SK-N-SH (cell line): ENCODE measurements around the gene CBR4. TPM values are rescaled to one million over a fixed set of nuclear protein-coding genes. Genes with fewer than 3 reads are reported as not detected.

Experiments used
- CTCF ChIA-PET: fragments of 300-600, 350-600 bp; formaldehyde crosslinking; extraction: SDS; loops from one replicate; lab custom pipeline; 2021; lab: Yijun Ruan, JAX
- POLR2A ChIA-PET: fragments of 350-600 bp; sonication (Branson Sonifier 250); formaldehyde crosslinking; extraction: SDS; loops from one replicate; lab custom pipeline; 2020; ENCODE audit warnings: antibody characterized with exemption, inconsistent platforms; lab: Yijun Ruan, JAX
- DNase-seq: peaks from one replicate; pipeline ENCODE4 v3.0.0; 2012
- H2AFZ ChIP-seq: fragments of 200-600 bp; sonication (generic); 2 replicates; pipeline ENCODE4 v1.8.1; 2016; ENCODE audit warnings: antibody characterized with exemption, mild to moderate bottlenecking, low read depth
- H3F3A ChIP-seq: fragments of 200-600 bp; sonication (generic); replicated peaks from 2 replicates; pipeline ENCODE3; 2016; ENCODE audit warnings: antibody characterized with exemption, mild to moderate bottlenecking; ENCODE audit not compliant: insufficient read depth
- H3K27ac ChIP-seq, 2 experiments: fragments of 200-500 bp in 1 of 2; fragments of 200-600 bp in 1 of 2; sonication (Bioruptor generic) in 1 of 2; sonication (generic), shearing (Covaris generic) in 1 of 2; 2 replicates each; pipeline versions ENCODE4 v1.5.1 to v1.6.1; 2014 to 2016; ENCODE audit warnings: low read depth in 2 of 2, inconsistent platforms in 1 of 2, low read length in 1 of 2, mild to moderate bottlenecking in 1 of 2, mixed read lengths in 1 of 2
- H3K27me3 ChIP-seq: fragments of 200-600 bp; sonication (generic), shearing (Covaris generic); 2 replicates; pipeline ENCODE4 v1.6.1; 2016; ENCODE audit warnings: mixed run types; ENCODE audit not compliant: insufficient read depth
- H3K36me3 ChIP-seq, 2 experiments: fragments of 200-500 bp in 1 of 2; fragments of 200-600 bp in 1 of 2; sonication (Bioruptor generic) in 1 of 2; sonication (generic) in 1 of 2; replicated peaks in 1 of 2; 2 replicates each; pipeline versions ENCODE3 to v1.5.1; 2014 to 2016; ENCODE audit warnings: low read length in 1 of 2, mild to moderate bottlenecking in 1 of 2; ENCODE audit not compliant: insufficient read depth in 2 of 2, control insufficient read depth in 1 of 2
- H3K4me1 ChIP-seq, 2 experiments: fragments of 200-500 bp in 1 of 2; fragments of 200-600 bp in 1 of 2; sonication (Bioruptor generic) in 1 of 2; sonication (generic), shearing (Covaris generic) in 1 of 2; 2 replicates each; pipeline versions ENCODE4 v1.5.1 to v1.6.1; 2014 to 2016; ENCODE audit warnings: low read depth in 1 of 2, low read length in 1 of 2, mixed run types in 1 of 2; ENCODE audit not compliant: insufficient read depth in 2 of 2, control insufficient read depth in 1 of 2
- H3K4me2 ChIP-seq: fragments of 200-600 bp; sonication (generic), shearing (Covaris generic); 2 replicates; pipeline ENCODE4 v1.6.1; 2017; ENCODE audit warnings: mixed run types
- H3K4me3 ChIP-seq, 2 experiments: fragments of 200-500 bp in 1 of 2; fragments of 200-600 bp in 1 of 2; sonication (Bioruptor generic) in 1 of 2; sonication (generic), shearing (Covaris generic) in 1 of 2; 2 replicates each; pipeline versions ENCODE4 v1.5.1 to v1.8.1; 2014 to 2016; ENCODE audit warnings: low read depth in 2 of 2, inconsistent platforms in 1 of 2, low read length in 1 of 2, mild to moderate bottlenecking in 1 of 2, mixed read lengths in 1 of 2, moderate library complexity in 1 of 2
- H3K79me2 ChIP-seq: fragments of 200-600 bp; sonication (generic); 2 replicates; pipeline ENCODE4 v1.8.1; 2017; ENCODE audit warnings: mild to moderate bottlenecking; ENCODE audit not compliant: insufficient read depth
- H3K9ac ChIP-seq: fragments of 200-600 bp; sonication (generic); 2 replicates; pipeline ENCODE4 v1.6.1; 2017; ENCODE audit warnings: mixed run types
- H3K9me2 ChIP-seq: fragments of 200-600 bp; sonication (generic); 2 replicates; pipeline ENCODE4 v1.6.1; 2017; ENCODE audit warnings: mixed run types
- H3K9me3 ChIP-seq: fragments of 200-600 bp; sonication (generic); 2 replicates; pipeline ENCODE4 v1.6.1; 2017; ENCODE audit warnings: mixed run types, mild to moderate bottlenecking, moderate library complexity
- H4K20me1 ChIP-seq: fragments of 200-600 bp; sonication (generic); 2 replicates; pipeline ENCODE4 v1.6.1; 2017; ENCODE audit warnings: mild to moderate bottlenecking, mixed run types; ENCODE audit not compliant: insufficient read depth
- CHD2 ChIP-seq: fragments of 150-350 bp; IDR thresholded peaks from 2 replicates; pipeline ENCODE4 v1.6.1; 2018; ENCODE audit warnings: low read length; ENCODE audit not compliant: partially characterized antibody
- ELF1 ChIP-seq: IDR thresholded peaks from 2 replicates; pipeline ENCODE4 v1.4.0; 2012
- EZH2phosphoT487 ChIP-seq: fragments of 200-600 bp; sonication (generic); IDR thresholded peaks from 2 replicates; pipeline ENCODE4 v1.6.1; 2017; ENCODE audit warnings: low read depth, mixed run types, mild to moderate bottlenecking, antibody characterized with exemption, moderate library complexity, borderline replicate concordance
- FOSL2 ChIP-seq: IDR thresholded peaks from 2 replicates; pipeline ENCODE4 v1.4.0; 2012; ENCODE audit warnings: low read depth, mild to moderate bottlenecking, moderate library complexity, borderline replicate concordance
- FOXJ3 ChIP-seq: sonication (generic); formaldehyde crosslinking; IDR thresholded peaks from 2 replicates; pipeline ENCODE4 v1.5.1; 2020; ENCODE audit warnings: mild to moderate bottlenecking, missing genetic modification reagents
- FOXM1 ChIP-seq: IDR thresholded peaks from 2 replicates; pipeline ENCODE4 v1.4.0; 2012; ENCODE audit warnings: low read depth, mild to moderate bottlenecking
- GABPA ChIP-seq: IDR thresholded peaks from 2 replicates; pipeline ENCODE4 v1.4.0; 2012; ENCODE audit warnings: low read depth, mild to moderate bottlenecking
- GATA2 ChIP-seq: sonication (generic); formaldehyde crosslinking; IDR thresholded peaks from 2 replicates; pipeline ENCODE4 v1.5.0; 2020; ENCODE audit warnings: mild to moderate bottlenecking, missing genetic modification reagents
- JUND ChIP-seq: IDR thresholded peaks from 2 replicates; pipeline ENCODE4 v1.4.0; 2012
- MAX ChIP-seq: IDR thresholded peaks from 2 replicates; pipeline ENCODE4 v1.4.0; 2012; ENCODE audit warnings: low read depth
- MEF2A ChIP-seq: IDR thresholded peaks from 2 replicates; pipeline ENCODE4 v1.4.0; 2012; ENCODE audit warnings: low read depth, borderline replicate concordance
- MXI1 ChIP-seq: IDR thresholded peaks from 2 replicates; pipeline ENCODE4 v1.6.1; 2012; ENCODE audit warnings: mild to moderate bottlenecking, low read depth, low read length, improper control_type of control experiment
- NFIC ChIP-seq: IDR thresholded peaks from 2 replicates; pipeline ENCODE4 v1.4.0; 2012; ENCODE audit warnings: borderline replicate concordance
- NRF1 ChIP-seq: IDR thresholded peaks from 2 replicates; pipeline ENCODE4 v1.6.1; 2012; ENCODE audit warnings: low read depth, mild to moderate bottlenecking, low read length
- PBX3 ChIP-seq: IDR thresholded peaks from 2 replicates; pipeline ENCODE4; 2012
- POLR2AphosphoS5 ChIP-seq: IDR thresholded peaks from 2 replicates; pipeline ENCODE4 v1.6.1; 2012; ENCODE audit warnings: low read depth, low read length
- RAD21 ChIP-seq: IDR thresholded peaks from 2 replicates; pipeline ENCODE4 v1.6.1; 2012; ENCODE audit warnings: mild to moderate bottlenecking, low read length
- RCOR1 ChIP-seq: fragments of 150-350 bp; IDR thresholded peaks from 2 replicates; pipeline ENCODE4 v1.6.1; 2017; ENCODE audit warnings: antibody characterized with exemption, low read length
- RFX5 ChIP-seq: IDR thresholded peaks from 2 replicates; pipeline ENCODE4 v1.6.1; 2012; ENCODE audit warnings: mild to moderate bottlenecking, improper control_type of control experiment, low read length
- RXRA ChIP-seq: IDR thresholded peaks from 2 replicates; pipeline ENCODE4 v1.4.0; 2012; ENCODE audit warnings: low read depth, mild to moderate bottlenecking, borderline replicate concordance
- SMC3 ChIP-seq: IDR thresholded peaks from 2 replicates; pipeline ENCODE4 v1.6.1; 2012; ENCODE audit warnings: low read depth, low read length, improper control_type of control experiment
- TAF1 ChIP-seq: IDR thresholded peaks from 2 replicates; pipeline ENCODE4 v1.6.1; 2012; ENCODE audit warnings: low read depth, mild to moderate bottlenecking, low read length, moderate library complexity, borderline replicate concordance
- TCF12 ChIP-seq: IDR thresholded peaks from 2 replicates; pipeline ENCODE4 v1.4.0; 2012
- TEAD4 ChIP-seq: IDR thresholded peaks from 2 replicates; pipeline ENCODE4 v1.4.0; 2012; ENCODE audit warnings: mild to moderate bottlenecking, borderline replicate concordance; ENCODE audit not compliant: insufficient read depth
- YY1 ChIP-seq: IDR thresholded peaks from 2 replicates; pipeline ENCODE4 v1.4.0; 2012; ENCODE audit warnings: low read depth, mild to moderate bottlenecking
- WGBS: methylation state at CpG from one replicate; pipeline ENCODE4 v1.1.6; 2017; ENCODE audit warnings: low lambda C conversion rate; 5-methylcytosine and 5-hydroxymethylcytosine counted together
- polyA plus RNA-seq, 3 experiments: library from polyadenylated mRNA; depleted of rRNA; stranded (reverse); fragments of >200 nt; gene quantifications; 2 replicates each; pipeline ENCODE4 v1.2.3, GENCODE V29; 2012
- TF ChIP-seq, protein P1 (sequence below): fragments of 200-600 bp; sonication (generic); IDR thresholded peaks from 2 replicates; pipeline ENCODE4 v1.6.1; 2017; ENCODE audit warnings: antibody characterized with exemption, mild to moderate bottlenecking, moderate library complexity
- TF ChIP-seq, protein P2 (sequence below): IDR thresholded peaks from 2 replicates; pipeline ENCODE4 v1.4.0; 2012; ENCODE audit warnings: low read depth, borderline replicate concordance
- TF ChIP-seq, protein P3 (sequence below): fragments of 150-350 bp; IDR thresholded peaks from 2 replicates; pipeline ENCODE4 v1.6.1; 2016; ENCODE audit warnings: mild to moderate bottlenecking, low read depth, low read length
- TF ChIP-seq, protein P4 (sequence below): fragments of 150-350 bp; IDR thresholded peaks from 2 replicates; pipeline ENCODE4 v1.6.1; 2017; ENCODE audit warnings: antibody characterized with exemption, low read length, low read depth, borderline replicate concordance

CBR4 gene
- polyA plus RNA-seq, 1 of the 3 experiments (the other 2 are of a cell fraction), result 2.8 TPM

DNA sequence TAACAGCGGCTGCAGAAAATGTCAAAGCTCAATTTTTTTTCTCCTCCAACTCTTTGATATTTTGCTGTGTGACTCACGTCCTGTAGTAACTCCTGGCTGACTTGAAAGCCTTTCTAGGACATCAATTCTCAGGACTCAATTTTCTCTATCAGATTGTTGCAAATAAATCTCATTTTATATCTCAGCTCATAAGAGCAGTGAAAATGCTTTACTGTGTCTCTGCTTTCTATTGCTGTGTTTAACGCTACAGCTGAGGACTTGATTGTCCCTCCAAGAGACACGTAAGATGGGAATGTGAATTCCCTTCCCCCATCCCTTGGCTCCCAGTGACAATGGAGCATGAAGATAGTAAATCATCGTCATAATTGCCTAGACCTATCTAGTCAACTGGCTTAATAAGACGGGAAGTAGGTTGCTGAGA is 20.5 kb upstream of the CBR4 start:
- POLR2A ChIA-PET, result no interaction called here
- H3K27ac ChIP-seq, result peak overlapping the region; percentile 48 to 77; a peak in 3 of 4 replicates
- no peak; the same call in 1 of the 2 replicates for TF ChIP-seq MAX
- TF ChIP-seq ELF1, result no peak
- peak; percentile 62 for TF ChIP-seq JUND
- TF ChIP-seq TEAD4, result no peak
- peak; percentile 73 for TF ChIP-seq PBX3
- TF ChIP-seq RAD21, result no peak
- TF ChIP-seq EZH2phosphoT487, result no peak
- no peak for TF ChIP-seq TAF1
- no peak for TF ChIP-seq NRF1
- TF ChIP-seq CHD2, result no peak
- no peak for TF ChIP-seq GABPA
- no peak for TF ChIP-seq RCOR1
- TF ChIP-seq RXRA, result no peak
- TF ChIP-seq MEF2A, result no peak
- peak; percentile 60 for TF ChIP-seq FOSL2
- TF ChIP-seq SMC3, result no peak
- TF ChIP-seq, protein P1, sequence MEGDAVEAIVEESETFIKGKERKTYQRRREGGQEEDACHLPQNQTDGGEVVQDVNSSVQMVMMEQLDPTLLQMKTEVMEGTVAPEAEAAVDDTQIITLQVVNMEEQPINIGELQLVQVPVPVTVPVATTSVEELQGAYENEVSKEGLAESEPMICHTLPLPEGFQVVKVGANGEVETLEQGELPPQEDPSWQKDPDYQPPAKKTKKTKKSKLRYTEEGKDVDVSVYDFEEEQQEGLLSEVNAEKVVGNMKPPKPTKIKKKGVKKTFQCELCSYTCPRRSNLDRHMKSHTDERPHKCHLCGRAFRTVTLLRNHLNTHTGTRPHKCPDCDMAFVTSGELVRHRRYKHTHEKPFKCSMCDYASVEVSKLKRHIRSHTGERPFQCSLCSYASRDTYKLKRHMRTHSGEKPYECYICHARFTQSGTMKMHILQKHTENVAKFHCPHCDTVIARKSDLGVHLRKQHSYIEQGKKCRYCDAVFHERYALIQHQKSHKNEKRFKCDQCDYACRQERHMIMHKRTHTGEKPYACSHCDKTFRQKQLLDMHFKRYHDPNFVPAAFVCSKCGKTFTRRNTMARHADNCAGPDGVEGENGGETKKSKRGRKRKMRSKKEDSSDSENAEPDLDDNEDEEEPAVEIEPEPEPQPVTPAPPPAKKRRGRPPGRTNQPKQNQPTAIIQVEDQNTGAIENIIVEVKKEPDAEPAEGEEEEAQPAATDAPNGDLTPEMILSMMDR, result no peak
- no peak for TF ChIP-seq RFX5
- TF ChIP-seq, protein P2, sequence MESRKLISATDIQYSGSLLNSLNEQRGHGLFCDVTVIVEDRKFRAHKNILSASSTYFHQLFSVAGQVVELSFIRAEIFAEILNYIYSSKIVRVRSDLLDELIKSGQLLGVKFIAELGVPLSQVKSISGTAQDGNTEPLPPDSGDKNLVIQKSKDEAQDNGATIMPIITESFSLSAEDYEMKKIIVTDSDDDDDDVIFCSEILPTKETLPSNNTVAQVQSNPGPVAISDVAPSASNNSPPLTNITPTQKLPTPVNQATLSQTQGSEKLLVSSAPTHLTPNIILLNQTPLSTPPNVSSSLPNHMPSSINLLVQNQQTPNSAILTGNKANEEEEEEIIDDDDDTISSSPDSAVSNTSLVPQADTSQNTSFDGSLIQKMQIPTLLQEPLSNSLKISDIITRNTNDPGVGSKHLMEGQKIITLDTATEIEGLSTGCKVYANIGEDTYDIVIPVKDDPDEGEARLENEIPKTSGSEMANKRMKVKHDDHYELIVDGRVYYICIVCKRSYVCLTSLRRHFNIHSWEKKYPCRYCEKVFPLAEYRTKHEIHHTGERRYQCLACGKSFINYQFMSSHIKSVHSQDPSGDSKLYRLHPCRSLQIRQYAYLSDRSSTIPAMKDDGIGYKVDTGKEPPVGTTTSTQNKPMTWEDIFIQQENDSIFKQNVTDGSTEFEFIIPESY, result no peak
- TF ChIP-seq, protein P3, sequence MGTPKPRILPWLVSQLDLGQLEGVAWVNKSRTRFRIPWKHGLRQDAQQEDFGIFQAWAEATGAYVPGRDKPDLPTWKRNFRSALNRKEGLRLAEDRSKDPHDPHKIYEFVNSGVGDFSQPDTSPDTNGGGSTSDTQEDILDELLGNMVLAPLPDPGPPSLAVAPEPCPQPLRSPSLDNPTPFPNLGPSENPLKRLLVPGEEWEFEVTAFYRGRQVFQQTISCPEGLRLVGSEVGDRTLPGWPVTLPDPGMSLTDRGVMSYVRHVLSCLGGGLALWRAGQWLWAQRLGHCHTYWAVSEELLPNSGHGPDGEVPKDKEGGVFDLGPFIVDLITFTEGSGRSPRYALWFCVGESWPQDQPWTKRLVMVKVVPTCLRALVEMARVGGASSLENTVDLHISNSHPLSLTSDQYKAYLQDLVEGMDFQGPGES, result no peak
- TF ChIP-seq FOXJ3, result no peak
- TF ChIP-seq NFIC, result 0 out of 2 replicates have a peak, but pooled peaks have one; percentile 36
- TF ChIP-seq, protein P4, sequence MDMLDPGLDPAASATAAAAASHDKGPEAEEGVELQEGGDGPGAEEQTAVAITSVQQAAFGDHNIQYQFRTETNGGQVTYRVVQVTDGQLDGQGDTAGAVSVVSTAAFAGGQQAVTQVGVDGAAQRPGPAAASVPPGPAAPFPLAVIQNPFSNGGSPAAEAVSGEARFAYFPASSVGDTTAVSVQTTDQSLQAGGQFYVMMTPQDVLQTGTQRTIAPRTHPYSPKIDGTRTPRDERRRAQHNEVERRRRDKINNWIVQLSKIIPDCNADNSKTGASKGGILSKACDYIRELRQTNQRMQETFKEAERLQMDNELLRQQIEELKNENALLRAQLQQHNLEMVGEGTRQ, result no peak
- TF ChIP-seq TCF12, result peak; percentile 50
- no peak for TF ChIP-seq GATA2 (CRISPR knock-in tag)
- TF ChIP-seq FOXM1, result no peak
- 0 out of 2 replicates have a peak, but pooled peaks have one; percentile 10 for TF ChIP-seq POLR2AphosphoS5
- TF ChIP-seq YY1, result no peak
- no peak for TF ChIP-seq MXI1

More for the DNA sequence above, 20.5 kb upstream of the CBR4 start:
- CTCF ChIA-PET, result interaction anchor here (1.1 kb wide), 1 partner anchor 70 kb away, joined by 3 read pairs; no protein-coding TSS in a partner anchor
- Histone ChIP-seq H3K4me3 (peak overlapping the region; percentile 36 to 37), H3K4me1 (peaks cover 0 to 2% of the 10 kb centered on the region in 2 experiments; a peak in 2 of 4 replicates), H4K20me1 (no peaks in the 10 kb centered on the region), H3K9me2 (no peaks in the 10 kb centered on the region), H3K9ac (peak overlapping the region; percentile 33; the same call in 1 of the 2 replicates), H3K9me3 (no peaks in the 10 kb centered on the region), H3K27me3 (no peaks in the 10 kb centered on the region), H3K36me3 (no peaks in the 10 kb centered on the region), H3K4me2 (peak overlapping the region; percentile 46), H2AFZ (peak overlapping the region; percentile 80; the same call in 1 of the 2 replicates), H3K79me2 (no peaks in the 10 kb centered on the region), H3F3A (peaks cover 20% of the 10 kb centered on the region)
- no peak for DNase-seq
- 5% methylated on average over 6 of the region's 6 CpGs for WGBS
